Stimulated activated CD4-positive, alpha-beta T cell treated with anti-CD3 and anti-CD28 coated beads, TNF-alpha, amount 100 ng/mL, for 24 hours (primary cell): ENCODE results near the gene F8.
"Not testable (repeated sequence)": the region's sequence is repeated elsewhere in the genome, so short reads cannot be mapped to it uniquely, and the experiment has no call there.

Source experiments
- DNase-seq, 3 experiments: peaks; one replicate each; pipeline ENCODE4 v3.0.0-alpha.2; 2020; ENCODE audit warnings: low read depth in 3 of 3

Gene F8

DNA sequence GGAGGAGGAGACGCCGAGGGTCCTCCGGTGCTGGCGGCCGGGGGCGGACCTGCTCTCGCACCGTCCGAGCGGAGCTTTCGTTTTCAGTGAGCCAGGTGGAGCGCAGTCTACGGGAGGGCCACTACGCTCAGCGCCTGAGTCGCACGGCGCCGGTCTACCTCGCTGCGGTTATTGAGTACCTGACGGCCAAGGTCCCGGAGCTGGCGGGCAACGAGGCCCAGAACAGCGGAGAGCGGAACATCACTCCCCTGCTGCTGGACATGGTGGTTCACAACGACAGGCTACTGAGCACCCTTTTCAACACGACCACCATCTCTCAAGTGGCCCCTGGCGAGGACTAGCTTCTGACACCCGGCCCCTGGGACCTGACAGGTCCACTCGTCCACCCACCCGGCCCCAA, 137.5 kb downstream of the F8 start:
- DNase-seq = not testable (repeated sequence)

- not testable (repeated sequence) for DNase-seq
Measured at GRCh38 chrX:154884069-154884468, 138.5 kb downstream of the F8 start.

GRCh38 chrX:154873329-154873728, 149.2 kb downstream of the F8 start:
- DNase-seq = no peak

GRCh38 chrX:154868522-154868921, 154.0 kb downstream of the F8 start:
- not testable (repeated sequence) for DNase-seq

DNA sequence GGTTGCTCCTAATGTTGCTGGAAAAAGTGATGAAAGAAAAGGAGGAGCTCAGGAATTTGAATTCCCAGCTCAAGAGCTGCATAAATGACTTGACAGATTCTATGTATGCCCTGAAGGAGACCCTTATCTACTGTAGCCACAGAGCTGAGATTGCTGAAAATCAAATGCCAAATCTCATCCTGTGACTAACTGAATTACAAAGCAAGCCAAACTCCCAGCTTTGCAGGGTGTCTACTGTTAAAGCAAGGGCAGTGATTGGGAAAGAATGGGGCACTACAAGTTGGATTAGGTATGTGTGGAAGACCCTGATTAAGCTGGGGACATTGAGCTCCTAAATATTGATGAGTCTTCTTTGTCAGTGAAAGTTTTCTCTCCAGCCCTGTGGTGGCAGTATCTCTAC, 167.3 kb downstream of the F8 start:
- DNase-seq = no peak

DNA sequence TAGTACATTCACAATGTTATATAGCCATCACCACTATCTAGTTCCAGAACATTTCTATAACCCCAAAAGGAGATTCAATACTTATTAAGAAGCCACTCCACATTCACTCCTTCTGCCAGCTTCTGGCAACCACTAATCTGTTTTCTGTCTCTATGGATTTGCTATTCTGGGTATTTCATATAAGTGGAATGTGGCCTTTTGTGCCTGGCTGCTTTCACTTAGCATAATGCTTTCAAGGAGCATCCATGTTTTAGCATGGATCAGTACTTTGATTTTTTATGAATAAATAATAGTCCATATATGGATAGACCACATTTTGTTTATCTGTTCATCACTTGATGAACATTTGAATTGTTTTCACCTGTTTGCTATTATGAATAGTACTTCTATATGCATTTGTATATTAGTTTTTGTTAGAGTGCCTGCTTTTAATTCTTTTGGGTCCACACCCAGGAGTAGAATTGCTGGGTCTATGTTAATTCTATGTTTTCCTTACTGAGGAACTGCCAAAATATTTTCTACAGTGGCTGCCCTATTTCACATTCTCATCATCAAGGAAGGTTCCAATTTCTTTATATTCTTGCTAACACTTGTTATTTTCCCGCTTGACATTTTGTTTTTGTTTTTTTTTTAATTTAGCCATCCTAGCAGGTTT, 171.4 kb downstream of the F8 start:
- DNase-seq = no peak

DNA sequence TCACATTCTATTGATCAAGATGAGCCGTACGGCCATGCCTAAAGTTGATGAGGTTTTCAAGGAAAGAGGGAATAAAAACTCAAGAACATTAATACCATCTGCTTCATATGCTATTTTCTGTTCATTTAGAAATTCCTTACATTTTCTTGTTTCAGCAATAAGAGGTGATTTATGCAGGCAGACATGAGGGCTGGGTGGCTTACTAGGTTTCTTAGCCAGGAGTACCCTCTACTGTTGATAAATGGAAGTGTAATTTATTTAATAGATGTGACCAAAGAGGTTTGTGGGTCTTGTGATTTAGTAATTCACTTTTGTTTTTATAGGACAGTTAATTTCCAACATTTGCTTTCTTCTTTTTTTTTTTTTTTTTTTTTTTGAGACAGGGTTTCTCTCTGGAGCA, 181.7 kb downstream of the F8 start:
- no peak for DNase-seq

DNA sequence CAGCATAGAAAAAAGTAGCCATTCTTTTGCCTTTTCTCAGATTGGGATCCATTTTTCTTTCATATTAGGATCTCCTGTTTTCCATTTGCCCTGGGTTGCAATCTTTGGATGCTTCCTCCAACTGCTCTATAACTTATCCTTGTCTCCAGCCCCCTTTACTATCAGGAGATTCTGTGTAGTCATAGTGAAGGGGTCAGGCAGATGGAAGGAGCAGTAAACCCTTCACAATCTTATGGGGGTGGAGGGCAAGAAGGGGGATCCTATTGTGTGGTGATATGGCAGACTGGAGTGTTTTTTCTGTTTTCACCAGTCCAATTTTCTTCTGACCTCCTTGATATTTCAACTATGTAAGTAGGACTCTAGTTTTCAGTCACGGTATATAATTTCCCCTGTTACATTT, 186.4 kb downstream of the F8 start:
- no peak for DNase-seq

DNA sequence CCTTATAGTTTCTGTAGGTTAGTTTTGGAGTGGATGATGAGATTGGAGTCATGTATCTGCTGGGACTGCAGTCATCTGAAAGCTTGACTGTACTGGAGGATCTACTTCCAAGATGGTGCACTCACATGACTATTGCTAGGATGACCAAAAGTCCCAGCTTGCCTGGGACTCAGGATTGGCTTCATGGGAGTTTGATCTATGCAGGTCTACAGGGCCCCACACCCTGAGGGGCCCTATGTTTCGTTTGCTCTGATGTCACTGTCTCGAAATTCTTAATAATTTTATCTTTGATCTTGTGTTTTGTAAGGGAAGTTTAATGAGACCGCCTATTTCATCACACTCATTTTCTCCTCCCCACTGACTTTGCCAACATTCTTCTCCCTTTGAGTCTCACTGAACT, 188.0 kb downstream of the F8 start, which contains the start of gene SMIM9:
Gene SMIM9 (minus strand): TSS at position 101 of the 400 bp plus-strand sequence. CDS start 3,806 bp downstream, outside the sequence.
- no peak for DNase-seq

DNA sequence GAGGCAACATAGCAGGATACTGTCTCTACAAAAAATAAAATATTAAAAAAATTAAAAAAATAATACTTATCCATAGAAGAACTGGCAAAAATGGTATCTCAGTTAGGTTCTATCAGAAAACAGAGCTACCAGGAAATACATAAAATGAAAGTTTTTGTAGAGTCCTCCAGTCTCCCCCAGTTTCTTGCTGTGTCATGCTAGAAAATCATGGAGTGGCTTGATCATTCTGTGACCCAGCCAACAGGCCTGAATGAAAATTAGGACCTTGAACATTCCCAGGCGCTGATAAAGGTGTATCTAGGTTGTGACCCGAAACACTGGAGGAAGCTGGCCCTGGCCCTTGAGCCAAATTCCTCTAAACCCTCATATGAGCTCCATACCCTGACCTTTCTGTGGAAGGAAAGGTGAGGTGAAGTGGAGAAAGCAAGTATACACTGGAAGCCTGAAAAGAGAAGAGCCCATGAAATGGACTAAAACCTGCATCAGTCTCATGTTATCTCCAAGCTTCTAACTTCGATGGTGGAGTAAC, 188.7 kb downstream of the F8 start:
- no peak for DNase-seq

GRCh38 chrX:154829926-154830442, 192.5 kb downstream of the F8 start:
- DNase-seq = no peak

- no peak for DNase-seq
Measured at GRCh38 chrX:154829134-154829533, 193.4 kb downstream of the F8 start.

GRCh38 chrX:154828016-154828408, 194.5 kb downstream of the F8 start:
- no peak for DNase-seq

GRCh38 chrX:154827194-154828015, 195.1 kb downstream of the F8 start:
- DNase-seq = no peak

GRCh38 chrX:154825586-154825985, 196.9 kb downstream of the F8 start:
- DNase-seq = not testable (repeated sequence)

- DNase-seq = no peak
Measured at GRCh38 chrX:154824638-154825037, 197.9 kb downstream of the F8 start.

DNA sequence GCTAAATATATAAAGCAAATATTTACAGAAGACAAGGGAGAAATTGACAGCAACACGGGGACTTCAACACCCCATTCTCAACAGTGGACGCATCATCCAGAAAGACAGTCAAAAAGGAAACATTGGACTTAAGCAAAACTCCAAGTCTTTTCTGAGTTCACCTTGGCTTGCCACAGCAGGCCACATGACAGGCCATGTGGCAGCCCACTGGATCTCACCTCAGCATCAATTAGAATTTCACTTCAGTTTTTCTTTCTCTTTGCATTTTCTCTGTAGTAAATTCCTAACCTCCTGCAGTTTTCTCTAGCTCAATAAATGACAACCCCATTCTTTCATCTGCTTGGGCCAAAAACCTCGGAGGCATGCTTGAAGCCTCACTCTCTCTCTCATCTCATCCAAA, 200.5 kb downstream of the F8 start:
- DNase-seq = no peak

DNA sequence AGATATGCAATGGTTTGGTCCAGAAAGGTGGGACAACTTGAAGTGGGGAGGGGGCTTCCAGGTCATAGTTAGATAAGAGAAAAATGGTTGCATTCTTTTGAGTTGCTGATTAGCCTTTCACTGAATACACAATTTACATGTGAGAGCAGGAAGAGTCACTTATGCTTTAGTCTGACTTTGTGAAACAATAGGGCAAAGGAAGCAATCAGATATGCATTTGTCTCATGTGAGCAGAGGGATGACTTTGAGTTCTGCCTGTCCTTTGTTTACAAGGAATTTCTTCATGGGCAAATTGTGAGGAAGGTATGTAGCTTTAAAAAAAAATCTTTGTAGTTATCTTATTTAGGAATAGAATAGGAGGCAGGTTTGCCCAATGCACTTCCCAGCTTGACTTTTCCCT, 201.0 kb downstream of the F8 start:
- no peak for DNase-seq

DNA sequence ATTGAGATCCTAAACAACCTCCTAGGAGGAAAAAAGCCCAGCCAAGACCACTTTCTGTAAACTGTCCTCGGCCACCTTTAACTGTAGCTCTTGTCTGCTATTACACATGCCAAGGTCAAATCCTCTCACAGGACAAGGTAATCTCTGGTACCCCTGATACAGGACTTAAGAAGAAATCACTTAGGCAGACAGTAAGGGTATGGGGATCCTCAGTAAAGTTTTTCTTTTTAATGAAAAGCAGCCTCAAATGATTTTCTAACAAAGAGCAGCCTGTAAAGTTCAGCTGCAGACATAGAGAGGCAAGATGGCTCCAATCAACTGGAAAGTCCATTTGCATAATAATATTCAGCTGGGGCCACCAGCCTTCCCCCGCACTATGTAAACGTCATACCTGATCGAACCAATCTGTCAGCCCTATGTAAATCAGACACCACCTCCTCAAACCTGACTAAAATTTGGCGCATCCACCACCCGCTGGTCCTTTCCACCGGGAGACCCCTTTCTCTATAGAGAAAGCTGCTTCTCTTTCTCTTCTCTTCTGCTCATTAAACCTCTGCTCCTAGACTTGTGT, 202.7 kb downstream of the F8 start:
- DNase-seq = no peak

- DNase-seq = no peak
Measured at GRCh38 chrX:154818916-154819770, 203.4 kb downstream of the F8 start.

GRCh38 chrX:154817048-154817618, 205.4 kb downstream of the F8 start:
- not testable (repeated sequence) for DNase-seq
